Anterior cingulate cortex (tissue), 58 donors: ENCODE data around the gene OSBPL9.
"Not testable (repeated sequence)": the region's sequence is repeated elsewhere in the genome, so short reads cannot be mapped to it uniquely, and the experiment has no call there.

Experiments used
- DNase-seq, 58 donors: peaks; one replicate each; lab custom pipeline; 2025; lab: John Stamatoyannopoulos, UW

OSBPL9 gene

DNA sequence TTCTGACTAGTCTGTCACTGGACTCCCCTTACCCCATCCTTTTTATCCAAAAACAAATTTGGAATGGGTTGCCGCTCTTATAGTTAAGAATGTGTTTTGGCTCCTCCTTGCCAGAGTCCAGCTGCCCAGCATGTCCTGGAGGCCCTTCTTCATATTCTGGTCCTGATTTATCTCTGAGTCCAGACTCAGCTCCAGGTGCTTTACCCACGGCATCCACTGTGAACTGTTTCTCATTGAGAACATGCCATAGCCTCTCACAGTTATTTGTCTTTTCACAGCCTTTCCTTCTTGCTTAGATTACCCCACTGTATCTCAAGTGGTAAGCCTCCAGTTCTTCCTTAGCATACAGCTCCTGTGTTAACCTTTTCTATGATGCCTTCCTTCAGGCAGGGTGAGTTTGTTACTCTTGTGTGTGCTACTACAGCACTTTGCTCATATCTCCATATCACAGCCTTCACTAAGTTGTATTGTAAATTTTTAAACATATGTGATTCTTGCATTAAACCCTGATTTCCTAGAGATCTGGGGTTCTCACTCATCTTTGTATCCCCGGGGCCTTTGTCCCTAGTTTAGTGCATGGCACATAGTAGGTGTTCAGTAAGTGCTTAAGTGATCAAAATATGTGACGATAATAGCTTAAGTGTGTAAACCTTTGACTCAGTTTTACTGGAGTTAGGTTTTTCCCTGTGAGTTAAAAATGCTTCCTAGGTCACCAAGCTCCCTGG lies 116.0 kb downstream of the OSBPL9 start:
- no peak for DNase-seq

DNA sequence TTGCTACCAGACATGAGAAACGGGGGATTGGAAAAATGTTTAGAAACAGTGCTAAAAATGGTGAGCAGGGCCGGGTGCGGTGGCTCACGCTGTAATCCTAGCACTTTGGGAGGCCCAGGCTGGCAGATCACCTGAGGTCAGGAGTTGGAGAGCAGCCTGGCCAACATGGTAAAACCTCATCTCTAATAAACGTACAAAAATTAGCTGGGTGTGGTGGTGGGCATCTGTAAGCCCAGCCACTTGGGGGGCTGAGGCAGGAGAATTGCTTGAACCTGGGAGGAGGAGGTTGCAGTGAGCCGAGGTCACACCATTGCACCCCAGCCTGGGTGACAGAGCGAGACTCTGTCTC lies 116.5 kb downstream of the OSBPL9 start:
- DNase-seq = not testable (repeated sequence)

DNA sequence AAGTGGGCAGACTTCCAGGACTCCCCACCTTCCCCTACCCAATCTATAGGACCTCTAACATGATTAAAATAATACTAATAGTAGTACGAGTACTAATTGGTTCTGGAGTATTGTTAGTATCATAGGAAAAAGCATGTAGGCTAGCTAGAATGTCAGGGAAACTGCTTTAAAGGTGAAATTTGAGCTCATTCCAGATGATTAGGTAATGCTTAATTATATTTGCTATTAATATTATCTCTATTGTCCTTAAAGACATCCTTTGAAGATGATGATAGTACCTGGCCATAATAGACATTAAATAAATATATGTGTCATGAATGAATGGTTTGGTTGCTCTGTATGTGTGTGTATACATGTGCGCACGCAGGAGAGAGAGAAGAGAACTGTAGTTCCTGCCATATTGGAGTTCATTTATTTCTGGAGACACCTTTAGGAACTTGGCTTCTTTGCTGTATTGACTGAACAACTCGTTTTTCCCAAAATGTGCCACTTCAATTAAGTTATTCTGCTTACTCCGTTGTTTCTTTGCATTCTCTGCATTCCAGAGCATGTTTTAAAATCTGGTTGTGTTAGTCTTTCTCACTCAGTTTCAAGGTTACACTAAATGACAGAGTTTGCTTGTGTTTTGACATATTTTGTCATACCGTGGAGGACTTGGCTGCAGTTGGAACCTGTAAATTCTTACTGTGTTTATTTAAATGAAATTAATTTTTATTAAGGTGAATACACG lies 117.1 kb downstream of the OSBPL9 start:
- DNase-seq = no peak

DNA sequence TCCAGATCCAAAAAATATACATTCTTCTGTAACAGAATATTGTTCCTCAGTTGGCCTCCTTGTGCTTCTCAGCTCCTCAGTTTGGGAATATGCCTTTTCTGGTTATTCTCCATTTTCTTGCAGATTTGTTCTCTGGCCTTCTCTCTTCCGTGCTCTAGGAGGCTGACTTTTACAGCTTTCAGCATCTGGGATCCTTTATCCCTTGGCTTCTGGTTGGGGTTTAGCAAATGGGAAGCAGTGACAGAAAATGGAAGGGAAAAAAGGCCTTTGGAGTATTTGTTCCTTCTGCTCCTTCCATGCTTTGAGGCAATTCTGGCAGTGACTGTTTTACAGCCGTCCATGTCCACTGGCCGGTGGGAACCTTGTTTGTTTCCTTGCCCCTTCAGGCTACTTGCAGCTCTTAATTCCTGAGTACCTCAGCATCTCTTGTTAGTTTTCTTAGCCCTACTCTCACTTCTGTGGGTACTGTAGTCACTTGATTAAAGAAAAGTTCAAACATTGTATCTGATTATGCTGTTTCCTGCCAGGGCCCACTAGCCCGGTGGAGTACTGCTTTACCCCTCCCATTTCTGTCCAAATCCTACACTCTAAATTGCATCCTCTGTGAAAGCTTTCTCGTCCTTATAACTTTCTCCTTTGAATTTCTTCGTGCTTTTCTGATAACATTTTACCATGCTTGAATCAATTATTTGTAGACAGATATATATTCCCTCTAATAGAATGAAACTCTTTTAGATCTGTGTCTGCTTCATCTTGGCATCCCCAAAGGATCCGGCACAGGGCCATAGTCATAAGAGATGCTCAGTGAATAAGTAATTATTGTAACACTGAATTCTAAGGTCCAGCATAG lies 118.2 kb downstream of the OSBPL9 start:
- peak in 2 of 58 donors; percentile 1 to 2 for DNase-seq

DNA sequence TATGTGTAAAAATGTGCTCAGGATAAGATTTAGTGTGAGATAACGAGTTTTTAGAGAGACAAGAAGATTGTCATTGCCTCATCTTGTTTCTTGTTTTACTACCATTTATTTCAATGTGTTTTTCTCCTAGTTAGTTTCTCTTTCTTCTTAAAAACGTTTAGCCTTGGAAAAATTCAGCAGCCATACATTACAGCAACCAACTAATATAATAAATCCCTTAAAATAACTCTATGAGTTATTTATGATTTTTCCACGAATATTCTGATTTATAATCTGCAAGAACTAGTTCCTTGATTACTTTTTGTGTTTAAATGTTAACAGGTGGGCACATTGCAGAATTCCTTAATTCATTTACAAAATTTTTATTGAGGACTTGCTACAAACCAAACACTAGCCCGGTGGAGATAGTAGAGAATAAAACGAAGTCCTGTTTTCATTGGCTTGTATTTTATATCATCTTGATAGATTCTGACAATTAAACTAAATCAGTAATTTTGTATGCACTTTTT lies 118.9 kb downstream of the OSBPL9 start:
- DNase-seq = no peak

DNA sequence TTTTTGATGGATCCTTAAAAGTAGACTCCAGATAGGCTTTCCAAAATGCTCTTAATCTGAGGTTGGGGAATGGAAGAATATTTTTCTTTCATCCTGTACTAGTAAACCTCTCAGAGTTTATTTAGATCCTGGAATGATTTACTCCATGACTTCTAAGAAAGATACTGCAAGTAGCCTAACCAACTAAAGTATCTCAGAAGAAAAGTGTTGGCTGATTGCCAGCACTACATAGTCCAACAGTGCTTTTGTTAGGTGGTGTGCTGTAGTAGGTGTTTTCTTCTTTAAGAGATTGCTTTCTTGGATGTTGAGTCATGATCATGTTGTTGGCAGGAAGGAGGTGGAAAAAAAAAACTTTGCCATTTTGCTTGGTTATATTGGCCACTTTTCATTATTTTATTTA lies 119.8 kb downstream of the OSBPL9 start:
- DNase-seq = no peak

DNA sequence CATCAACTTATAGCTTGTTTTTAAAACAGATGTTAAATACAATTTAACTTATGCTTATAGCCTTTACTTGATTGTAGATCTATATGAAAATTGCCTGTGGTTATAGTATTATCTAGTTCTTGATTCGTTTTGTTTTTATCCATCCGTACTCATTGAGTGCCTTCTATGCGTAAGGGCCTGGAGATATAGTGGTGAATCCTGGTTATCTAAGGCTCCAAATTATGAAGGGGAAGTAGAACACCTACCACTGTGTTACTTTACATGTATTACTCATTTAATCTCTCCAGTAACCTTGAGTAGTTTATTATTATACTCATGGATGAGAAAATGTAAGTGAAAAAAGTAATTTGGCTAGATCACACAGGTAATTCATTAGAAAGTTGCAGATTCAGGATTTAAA lies 121.8 kb downstream of the OSBPL9 start:
- no peak for DNase-seq

DNA sequence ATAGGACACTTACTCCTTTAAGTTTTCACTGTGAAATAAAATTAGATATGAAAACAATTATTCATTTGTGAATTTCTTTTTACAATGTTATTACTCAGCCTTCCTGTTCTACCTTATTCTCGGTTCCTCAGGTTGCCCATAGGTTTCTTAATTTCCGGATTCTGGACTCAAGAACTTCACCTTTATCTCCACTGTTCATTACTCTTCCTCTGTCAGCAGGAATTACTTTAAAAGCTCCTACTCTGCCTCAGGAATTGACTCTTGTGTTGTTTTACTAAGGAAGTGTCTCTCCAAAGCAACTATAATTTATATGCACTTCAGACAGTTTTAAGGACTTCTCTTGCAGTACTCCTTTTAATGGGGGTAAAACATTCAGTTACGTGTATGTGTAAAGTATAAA lies 123.8 kb downstream of the OSBPL9 start:
- DNase-seq = no peak

DNA sequence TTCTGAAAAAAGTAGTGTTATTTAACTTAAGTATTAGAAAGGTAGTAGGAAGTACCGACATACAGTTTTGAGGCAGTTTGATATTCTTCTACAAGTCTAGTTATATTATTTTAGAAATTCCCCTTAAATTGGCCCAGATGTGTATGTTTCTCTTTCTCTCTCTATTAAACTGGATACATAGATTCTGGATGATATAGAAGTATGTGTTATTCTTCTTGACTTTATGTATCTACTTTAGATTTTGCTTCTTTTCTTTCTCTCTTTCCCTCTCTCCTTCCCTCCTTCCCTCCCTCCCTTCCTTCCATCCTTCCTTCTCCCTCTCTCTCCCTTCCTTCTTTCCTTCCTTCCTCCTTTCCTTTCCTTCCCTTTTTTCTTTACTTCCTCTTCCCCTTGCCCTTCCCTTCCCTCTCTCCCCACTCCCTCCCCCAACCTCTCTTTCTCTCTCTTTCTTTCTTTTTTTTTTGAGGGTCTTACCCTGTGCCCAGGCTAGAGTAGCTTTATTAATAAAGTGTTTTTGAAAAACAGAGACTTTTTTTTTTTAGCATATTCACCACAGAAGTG lies 124.3 kb downstream of the OSBPL9 start:
- DNase-seq = no peak

DNA sequence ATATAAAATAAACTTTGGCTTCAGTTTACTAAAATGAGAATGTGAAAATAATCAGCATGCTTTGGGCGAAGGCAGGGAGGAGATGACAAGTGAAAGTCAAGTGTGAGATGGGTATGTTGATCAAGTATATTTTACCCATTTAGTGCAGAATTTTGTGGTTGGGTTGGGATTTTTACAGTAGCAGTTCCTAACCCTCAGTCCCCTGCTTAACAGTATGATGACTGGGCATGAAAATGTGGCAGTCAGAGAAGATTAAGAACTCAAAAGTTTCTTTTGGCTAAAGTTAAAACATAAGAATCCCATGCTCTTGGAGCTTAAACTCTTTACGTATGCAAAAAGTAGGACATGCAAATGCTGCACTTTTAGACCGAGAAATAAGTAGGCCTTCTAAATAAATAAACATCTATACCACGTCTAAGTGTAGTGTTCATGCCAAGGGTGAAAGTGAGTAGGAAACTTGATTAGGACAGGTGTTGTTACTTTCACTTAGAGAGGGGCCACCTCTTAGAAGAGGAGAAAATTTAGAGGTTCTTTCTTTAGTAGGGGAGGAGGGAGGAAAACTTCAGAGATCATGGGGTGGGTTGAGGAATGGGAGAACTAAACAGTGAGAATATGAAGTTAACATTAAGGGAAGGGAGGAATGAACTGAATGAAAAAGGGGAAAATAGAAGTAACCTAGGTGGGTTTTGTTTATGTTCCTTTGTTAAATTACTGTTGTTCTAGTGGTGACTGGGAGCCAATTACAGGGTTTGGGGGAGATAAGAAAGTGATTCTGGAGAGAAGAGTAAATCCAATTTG lies 127.8 kb downstream of the OSBPL9 start:
- no peak for DNase-seq

DNA sequence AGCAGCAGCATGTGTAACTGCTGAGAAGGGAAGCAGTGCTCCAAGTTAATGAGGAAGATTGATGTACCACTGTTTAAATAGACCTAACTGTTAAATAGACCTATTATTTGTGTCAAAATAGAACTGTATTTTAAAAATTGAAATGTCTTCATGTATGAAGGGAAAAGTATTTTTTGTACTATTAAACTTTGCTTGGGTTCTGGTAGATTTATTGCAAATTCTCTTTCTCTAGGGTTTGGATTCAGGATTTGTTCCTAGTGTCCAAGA lies 128.3 kb downstream of the OSBPL9 start:
- DNase-seq = no peak

DNA sequence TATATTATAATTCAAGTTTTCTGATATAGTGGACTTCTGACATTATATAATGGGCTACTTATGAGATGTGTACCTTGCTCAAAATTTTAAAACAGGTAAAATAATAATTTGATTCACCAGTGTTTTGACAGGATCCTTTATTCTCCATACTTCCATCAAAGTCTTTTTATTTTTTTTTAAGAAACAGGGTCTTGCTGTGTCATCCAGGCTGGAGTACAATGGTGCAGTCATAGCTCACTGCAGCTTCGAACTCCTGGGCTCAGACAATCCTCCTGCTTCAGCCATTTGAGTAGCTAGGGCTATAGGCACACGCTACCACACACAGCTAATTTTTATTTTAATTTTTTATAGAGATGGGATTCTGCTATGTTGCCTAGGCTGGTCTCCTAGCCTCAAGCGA lies 132.3 kb downstream of the OSBPL9 start:
- no peak for DNase-seq

DNA sequence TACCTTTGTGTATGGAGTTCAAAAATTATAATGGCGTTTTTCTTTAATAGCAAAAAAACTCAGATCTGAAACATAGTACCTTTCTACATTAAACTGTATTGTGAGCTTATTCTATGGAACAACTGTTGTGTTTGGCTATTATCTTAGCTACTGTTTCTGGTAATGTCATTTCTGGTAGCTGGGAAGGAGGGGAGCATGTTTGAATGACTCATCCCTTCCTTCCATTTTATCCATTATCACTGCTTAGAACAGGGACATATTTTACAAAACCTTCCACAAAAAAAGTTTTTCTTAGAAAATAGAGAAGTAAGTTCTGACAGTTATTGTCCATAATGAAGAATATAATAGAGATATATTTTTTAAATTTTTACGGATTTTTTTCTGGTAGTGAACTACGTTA lies 133.3 kb downstream of the OSBPL9 start:
- DNase-seq = no peak

DNA sequence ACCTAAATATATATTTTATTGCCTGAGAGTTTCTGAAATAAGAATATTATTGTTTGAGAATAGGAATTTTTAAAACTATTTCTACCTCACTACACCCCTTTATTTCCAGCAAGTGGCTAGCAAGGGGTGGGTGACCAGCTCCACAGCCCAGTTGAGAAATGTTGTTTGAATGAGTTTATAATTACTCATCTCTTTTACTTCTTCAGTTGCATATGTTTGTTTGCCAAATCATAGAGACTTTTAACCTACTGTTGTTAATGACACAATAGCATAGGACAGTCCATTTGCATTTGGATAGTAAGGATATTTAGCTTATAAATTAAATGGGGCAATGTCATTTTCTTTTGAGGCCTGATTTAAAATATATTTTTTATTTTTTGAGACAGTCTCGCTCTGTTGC lies 133.8 kb downstream of the OSBPL9 start:
- DNase-seq = no peak

DNA sequence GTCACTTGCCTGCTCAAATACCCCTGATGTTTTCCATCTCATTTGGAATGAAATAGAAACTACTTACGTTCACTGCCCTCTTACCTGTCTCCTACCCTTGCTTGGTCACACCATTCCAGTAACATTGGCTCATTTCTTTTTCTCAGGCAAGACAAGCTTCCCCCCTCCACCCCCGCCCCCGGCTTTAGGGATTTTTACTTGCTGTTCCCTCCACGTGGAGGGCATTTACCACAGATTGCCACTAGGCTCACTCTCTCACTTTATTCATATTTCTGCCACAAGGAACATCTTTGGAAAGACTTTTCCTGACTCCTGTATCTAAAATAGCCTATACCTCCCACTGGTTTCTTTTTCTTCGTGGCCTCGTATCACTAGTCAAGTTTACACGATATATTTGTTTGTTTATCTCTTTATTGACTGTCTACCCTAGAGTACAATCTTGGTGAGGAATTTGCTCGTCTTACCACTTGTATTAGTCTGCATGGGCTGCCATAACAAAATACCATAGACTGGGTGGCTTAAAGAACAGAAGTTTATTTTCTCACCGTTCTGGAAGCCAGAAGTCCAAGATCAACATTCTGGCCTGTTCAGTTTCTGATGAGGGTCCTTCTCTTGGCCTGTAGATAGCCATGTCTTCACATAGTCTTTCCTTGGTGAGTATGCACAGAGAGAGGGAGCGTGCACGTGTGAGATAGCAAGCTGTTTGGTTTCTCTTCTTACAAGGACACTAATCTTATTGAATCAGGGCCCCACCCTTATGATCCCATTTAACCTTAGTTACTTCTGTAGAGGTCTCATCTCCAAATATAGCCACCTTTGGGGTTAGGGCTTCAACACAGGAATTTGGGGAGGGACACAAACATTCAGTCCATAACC lies 135.4 kb downstream of the OSBPL9 start:
- DNase-seq = no peak

DNA sequence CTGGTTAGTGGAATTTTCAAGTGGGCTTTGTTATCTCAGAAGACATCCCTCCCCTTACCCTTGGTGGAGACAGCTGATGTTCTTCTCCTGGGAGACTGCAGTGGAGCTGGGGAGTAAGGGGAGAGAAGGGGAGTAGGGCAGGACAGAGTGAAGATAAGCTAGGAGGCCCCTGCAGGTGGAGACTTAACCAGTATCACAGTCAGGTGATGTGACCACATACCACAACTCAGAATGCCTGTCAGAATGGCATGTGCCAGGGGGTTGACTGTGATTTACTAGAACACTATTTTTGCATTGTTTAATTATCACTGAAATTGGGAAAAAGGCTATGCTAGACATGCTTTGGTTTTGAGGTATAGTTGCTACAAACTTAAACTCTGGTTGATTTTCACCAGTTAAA lies 137.1 kb downstream of the OSBPL9 start:
- DNase-seq = no peak

DNA sequence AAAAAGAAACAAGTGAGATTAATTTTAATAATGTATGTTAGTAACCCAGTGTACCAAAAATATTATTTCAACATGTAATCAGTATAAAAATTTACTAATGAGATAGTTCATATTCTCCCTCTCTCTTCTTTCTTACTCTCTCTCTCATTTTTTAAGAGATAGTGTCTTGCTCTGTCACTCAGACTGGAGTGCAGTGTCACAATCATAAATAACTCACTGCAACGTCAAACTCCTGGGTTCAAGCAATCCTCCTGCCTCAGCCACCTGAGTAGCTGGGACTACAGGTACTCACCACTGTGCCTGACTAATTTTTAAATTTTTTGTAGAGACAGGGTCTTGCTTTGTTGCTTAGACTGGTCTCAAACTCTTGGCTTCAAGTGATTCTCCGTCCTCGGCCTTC lies 137.8 kb downstream of the OSBPL9 start:
- no peak for DNase-seq

DNA sequence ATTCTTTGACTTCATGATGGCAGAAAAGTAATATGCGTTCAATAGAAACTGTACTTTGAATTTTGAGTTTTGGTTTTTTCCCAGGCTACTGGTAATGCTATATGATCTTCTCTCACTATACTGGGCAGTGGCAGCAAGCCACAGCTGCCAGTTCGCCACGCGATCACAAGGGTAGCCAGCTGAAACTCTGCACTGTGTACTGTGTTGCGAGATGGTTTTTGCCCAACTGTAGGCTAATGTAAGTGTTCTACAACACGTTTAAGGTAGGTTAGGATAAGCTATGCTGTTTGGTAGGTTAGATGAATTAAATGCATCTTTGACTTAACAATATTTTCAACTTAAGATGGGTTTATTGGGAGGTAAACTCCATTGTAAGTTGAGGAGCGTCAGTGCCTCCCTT lies 138.5 kb downstream of the OSBPL9 start:
- DNase-seq = no peak

DNA sequence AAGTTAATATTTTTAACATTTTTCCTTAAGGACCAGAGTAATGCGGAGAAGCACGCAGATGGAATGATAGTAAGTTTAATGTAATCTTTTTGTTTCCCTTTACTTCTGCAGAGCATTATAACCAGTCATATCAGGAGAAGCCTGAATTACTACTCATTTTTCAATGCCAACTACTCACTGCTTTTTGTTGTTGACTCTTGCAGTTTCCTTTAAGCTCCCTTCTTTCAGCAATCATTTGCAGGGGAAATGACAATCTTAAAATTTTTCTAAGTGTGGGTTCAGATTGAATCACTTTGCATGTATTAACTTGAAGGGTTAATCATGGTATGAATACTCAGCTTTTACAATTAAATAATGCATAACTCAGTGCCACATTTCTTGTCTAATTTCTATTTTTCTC lies 139.4 kb downstream of the OSBPL9 start:
- DNase-seq = no peak
